Thyroid gland (tissue), 4 donors: Measurements from ENCODE around the gene ANTXR1. TPM values are rescaled to one million over a fixed set of nuclear protein-coding genes. Genes with fewer than 3 reads are reported as not detected.

Source experiments
- DNase-seq, 2 donors: peaks; one replicate each; pipeline ENCODE4 v3.0.0-alpha.2; 2019
- H3K27ac ChIP-seq, 3 donors: fragments of 200-600 bp; sonication (generic); 1 replicate in 2 of 3; 2 replicates in 1 of 3; pipeline ENCODE4 v1.5.1; 2016 to 2019; ENCODE audit warnings: mild to moderate bottlenecking in 1 of 3, moderate library complexity in 1 of 3
- H3K27me3 ChIP-seq: fragments of 200-600 bp; sonication (generic); one replicate; pipeline ENCODE4 v1.5.1; 2019
- H3K36me3 ChIP-seq, 2 donors: fragments of 200-600 bp; sonication (generic); one replicate each; pipeline ENCODE4 v1.5.1; 2016 to 2019
- H3K4me1 ChIP-seq, 2 donors: fragments of 200-600 bp; sonication (generic); one replicate each; pipeline ENCODE4 v1.5.1; 2017 to 2019
- H3K4me3 ChIP-seq, 3 donors: fragments of 200-600 bp; sonication (generic); replicated peaks in 1 of 3; 1 replicate in 2 of 3; 2 replicates in 1 of 3; pipeline ENCODE4 v1.5.1; 2016; ENCODE audit warnings: mild to moderate bottlenecking in 1 of 3
- H3K9me3 ChIP-seq: fragments of 200-600 bp; sonication (generic); one replicate; pipeline ENCODE4 v1.5.1; 2017
- CTCF ChIP-seq, 6 experiments: fragments of 200-600 bp in 3 of 6; fragments of 450-650 bp in 3 of 6; sonication (generic) in 3 of 6; IDR thresholded peaks; one replicate each; pipeline ENCODE4 v1.5.1; 2016 to 2019; ENCODE audit warnings: antibody characterized with exemption in 6 of 6, mild to moderate bottlenecking in 2 of 6, inconsistent platforms in 1 of 6, moderate library complexity in 1 of 6
- POLR2A ChIP-seq, 2 donors: fragments of 450-650 bp; IDR thresholded peaks; one replicate each; pipeline ENCODE4 v1.6.1; 2017; ENCODE audit warnings: antibody characterized with exemption in 2 of 2, mild to moderate bottlenecking in 2 of 2, moderate library complexity in 1 of 2
- WGBS, 2 donors: methylation state at CpG; one replicate each; pipeline ENCODE4 v1.1.5; 2017; 5-methylcytosine and 5-hydroxymethylcytosine counted together
- intact Hi-C: fragments of 100-400 bp; cut with DNase I; formaldehyde crosslinking; loops from one replicate; pipeline ENCODE4 v1.15.1; 2023
- total RNA-seq, 4 donors: library from RNA; depleted of rRNA; stranded (reverse); fragments of >200 nt; gene quantifications; one replicate each; pipeline ENCODE4 v1.2.3, GENCODE V29; 2016

ANTXR1 gene
- total RNA-seq, 4 donors from 2014 or later, result 56.4 to 103 (median 79.3) TPM

- intact Hi-C loops, result no loop called here
- WGBS, 2 donors, result 73 to 77% methylated on average over 3 of the region's 3 CpGs
- no peak overlapping the region for H3K27ac ChIP-seq
- no peaks in the 10 kb centered on the region for H3K36me3 ChIP-seq
- peaks cover 9 to 11% of the 10 kb centered on the region in 2 donors for H3K4me1 ChIP-seq
- no peak for TF ChIP-seq POLR2A (IDR thresholded peaks at IDR 0.05)
- no peak for TF ChIP-seq CTCF (IDR thresholded peaks at IDR 0.05)
- no peaks in the 10 kb centered on the region for H3K27me3 ChIP-seq
- no peak for DNase-seq
- no peak overlapping the region for H3K4me3 ChIP-seq
- H3K9me3 ChIP-seq, result no peaks in the 10 kb centered on the region
Measured at GRCh38 chr2:69291721-69292120, 278.7 kb downstream of the ANTXR1 start.

GRCh38 chr2:69292256-69292655 lies 279.3 kb downstream of the ANTXR1 start:
- Histone ChIP-seq H3K9me3 (no peaks in the 10 kb centered on the region), H3K4me3 (no peak overlapping the region), H3K4me1 (peaks cover 9 to 11% of the 10 kb centered on the region in 2 donors), H3K27me3 (no peaks in the 10 kb centered on the region), H3K27ac (no peak overlapping the region), H3K36me3 (no peaks in the 10 kb centered on the region)
- intact Hi-C loops, result no loop called here
- DNase-seq, result no peak
- WGBS, 2 donors, result 80 to 89% methylated on average over 3 of the region's 3 CpGs
- TF ChIP-seq POLR2A (IDR thresholded peaks at IDR 0.05) (no peak), CTCF (IDR thresholded peaks at IDR 0.05) (no peak)

- Histone ChIP-seq H3K4me3 (no peak overlapping the region), H3K27ac (no peak overlapping the region), H3K9me3 (no peaks in the 10 kb centered on the region), H3K36me3 (no peaks in the 10 kb centered on the region), H3K4me1 (peaks cover 4 to 5% of the 10 kb centered on the region in 2 donors), H3K27me3 (no peaks in the 10 kb centered on the region)
- no peak for DNase-seq
- TF ChIP-seq POLR2A (IDR thresholded peaks at IDR 0.05) (no peak), CTCF (IDR thresholded peaks at IDR 0.05) (no peak)
- intact Hi-C loops, result no loop called here
- whole genome bisulfite sequencing, 2 donors, result 92 to 97% methylated on average over 3 of the region's 3 CpGs
Measured at GRCh38 chr2:69296421-69296820, 283.4 kb downstream of the ANTXR1 start.

GRCh38 chr2:69297216-69297615 lies 284.2 kb downstream of the ANTXR1 start:
- H3K27me3 ChIP-seq, result no peaks in the 10 kb centered on the region
- no peak for DNase-seq
- no peaks in the 10 kb centered on the region for H3K9me3 ChIP-seq
- no peak overlapping the region for H3K4me3 ChIP-seq
- H3K36me3 ChIP-seq, result no peaks in the 10 kb centered on the region
- intact Hi-C loops, result no loop called here
- no peak overlapping the region for H3K27ac ChIP-seq
- no peak for TF ChIP-seq CTCF (IDR thresholded peaks at IDR 0.05)
- TF ChIP-seq POLR2A (IDR thresholded peaks at IDR 0.05), result no peak
- H3K4me1 ChIP-seq, result no peaks in the 10 kb centered on the region
- 86 to 90% methylated on average over 12 of the region's 12 CpGs for WGBS, 2 donors

GRCh38 chr2:69298261-69298660 lies 285.3 kb downstream of the ANTXR1 start:
- 86 to 91% methylated on average over 7 of the region's 7 CpGs for WGBS, 2 donors
- Histone ChIP-seq H3K9me3 (no peaks in the 10 kb centered on the region), H3K27ac (no peak overlapping the region), H3K27me3 (no peaks in the 10 kb centered on the region), H3K36me3 (no peaks in the 10 kb centered on the region), H3K4me3 (no peak overlapping the region), H3K4me1 (no peaks in the 10 kb centered on the region)
- TF ChIP-seq CTCF (IDR thresholded peaks at IDR 0.05), result no peak
- no peak for TF ChIP-seq POLR2A (IDR thresholded peaks at IDR 0.05)
- no peak for DNase-seq
- intact Hi-C loops, result no loop called here
